WTC11 (cell line): ENCODE results near the gene EPHA2. TPM values are rescaled to one million over a fixed set of nuclear protein-coding genes. Genes with fewer than 3 reads are reported as not detected.

Experiments
- ATAC-seq: fragments of 200-7000 bp; cut with Tn5 transposase; 2 replicates; pipeline ENCODE4 v1.10.0; 2021; ENCODE audit warnings: mild to moderate bottlenecking, moderate library complexity
- CTCF ChIA-PET: fragments of 300-600 bp; sonication (Branson Sonifier 250); formaldehyde crosslinking; loops from one replicate; lab custom pipeline; 2021; ENCODE audit warnings: antibody characterized with exemption; lab: Charles Lee
- POLR2A ChIA-PET: fragments of 350-600 bp; sonication (Branson Sonifier 250); formaldehyde crosslinking; loops from one replicate; lab custom pipeline; 2021; ENCODE audit warnings: antibody characterized with exemption; lab: Charles Lee
- DNase-seq: peaks from one replicate; pipeline ENCODE4 v3.0.0; 2021; ENCODE audit warnings: low spot score
- H3K27ac Mint-ChIP-seq: 2 replicates; pipeline ENCODE4 v1.8.0; 2021; ENCODE audit warnings: mixed read lengths
- H3K27me3 Mint-ChIP-seq: 2 replicates; pipeline ENCODE4 v1.8.0; 2021; ENCODE audit warnings: low read depth, mild to moderate bottlenecking, moderate library complexity, mixed read lengths
- H3K36me3 Mint-ChIP-seq: 2 replicates; pipeline ENCODE4 v1.8.0; 2021; ENCODE audit warnings: mixed read lengths
- H3K4me1 Mint-ChIP-seq: 2 replicates; pipeline ENCODE4 v1.8.0; 2022; ENCODE audit warnings: mixed read lengths
- H3K4me3 Mint-ChIP-seq: 2 replicates; pipeline ENCODE4 v1.8.0; 2021; ENCODE audit warnings: mild to moderate bottlenecking, moderate library complexity, mixed read lengths
- H3K9me3 Mint-ChIP-seq: 2 replicates; pipeline ENCODE4 v1.8.0; 2021; ENCODE audit warnings: mixed read lengths
- CBFB ChIP-seq: sonication (generic); formaldehyde crosslinking; IDR thresholded peaks from 2 replicates; pipeline ENCODE4 v1.8.1; 2022; ENCODE audit warnings: mild to moderate bottlenecking, low read depth, missing genetic modification reagents
- CREB1 ChIP-seq: sonication (generic); formaldehyde crosslinking; IDR thresholded peaks from 2 replicates; pipeline ENCODE4 v1.8.0; 2023; ENCODE audit warnings: mild to moderate bottlenecking, missing genetic modification reagents
- ETV6 ChIP-seq: sonication (generic); formaldehyde crosslinking; IDR thresholded peaks from 2 replicates; pipeline ENCODE4 v1.8.1; 2022; ENCODE audit warnings: mild to moderate bottlenecking, missing genetic modification reagents
- FOXJ3 ChIP-seq: sonication (generic); formaldehyde crosslinking; IDR thresholded peaks from 2 replicates; pipeline ENCODE4 v1.9.0; 2021; ENCODE audit warnings: missing genetic modification reagents, mild to moderate bottlenecking, borderline replicate concordance
- FOXP1 ChIP-seq: sonication (generic); formaldehyde crosslinking; IDR thresholded peaks from 2 replicates; pipeline ENCODE4 v1.8.0; 2022; ENCODE audit warnings: missing genetic modification reagents, mild to moderate bottlenecking, moderate library complexity, borderline replicate concordance
- IRF2 ChIP-seq: sonication (generic); formaldehyde crosslinking; IDR thresholded peaks from 2 replicates; pipeline ENCODE4 v1.8.0; 2022; ENCODE audit warnings: low read depth, missing genetic modification reagents, borderline replicate concordance
- KAT7 ChIP-seq: sonication (generic); formaldehyde crosslinking; IDR thresholded peaks from 2 replicates; pipeline ENCODE4 v1.8.1; 2023; ENCODE audit warnings: missing genetic modification reagents, mild to moderate bottlenecking, borderline replicate concordance
- NFYB ChIP-seq: sonication (generic); formaldehyde crosslinking; conservative IDR thresholded peaks from 2 replicates; pipeline ENCODE4 v1.8.0; 2022; ENCODE audit warnings: low read depth, missing genetic modification reagents
- NR1H2 ChIP-seq: sonication (generic); formaldehyde crosslinking; IDR thresholded peaks from 2 replicates; pipeline ENCODE4 v1.9.0; 2021; ENCODE audit warnings: mild to moderate bottlenecking, moderate library complexity, missing genetic modification reagents
- ZBTB21 ChIP-seq: sonication (generic); formaldehyde crosslinking; IDR thresholded peaks from 2 replicates; pipeline ENCODE4 v1.8.1; 2023; ENCODE audit warnings: mild to moderate bottlenecking, missing genetic modification reagents, borderline replicate concordance
- ZNF121 ChIP-seq: sonication (generic); formaldehyde crosslinking; IDR thresholded peaks from 2 replicates; pipeline ENCODE4 v1.8.0; 2023; ENCODE audit warnings: missing genetic modification reagents
- ZNF263 ChIP-seq: sonication (generic); formaldehyde crosslinking; IDR thresholded peaks from 2 replicates; pipeline ENCODE4 v1.8.1; 2022; ENCODE audit warnings: low read depth, mild to moderate bottlenecking, moderate library complexity, missing genetic modification reagents
- ZNF416 ChIP-seq: fragments of 250-450 bp; sonication (Bioruptor Pico); IDR thresholded peaks from 2 replicates; pipeline ENCODE4 v1.9.0; 2021; ENCODE audit warnings: mild to moderate bottlenecking, inconsistent platforms
- total RNA-seq: library from RNA; stranded (reverse); gene quantifications from 3 replicates; pipeline ENCODE4 v1.2.3, GENCODE V29; 2021
- TF ChIP-seq, protein P1 (sequence below): sonication (generic); formaldehyde crosslinking; IDR thresholded peaks from 2 replicates; pipeline ENCODE4 v1.8.1; 2022; ENCODE audit warnings: mild to moderate bottlenecking, missing genetic modification reagents, moderate library complexity, borderline replicate concordance
- TF ChIP-seq, protein P2 (sequence below): fragments of 250-450 bp; sonication (Bioruptor Pico); IDR thresholded peaks from 2 replicates; pipeline ENCODE4 v1.8.0; 2021; ENCODE audit warnings: mild to moderate bottlenecking
- TF ChIP-seq, protein P3 (sequence below): sonication (generic); formaldehyde crosslinking; IDR thresholded peaks from 2 replicates; pipeline ENCODE4 v1.8.1; 2023; ENCODE audit warnings: mild to moderate bottlenecking, missing genetic modification reagents
- TF ChIP-seq, protein P4 (sequence below): sonication (generic); formaldehyde crosslinking; IDR thresholded peaks from 2 replicates; pipeline ENCODE4 v1.8.0; 2022; ENCODE audit warnings: mild to moderate bottlenecking, missing genetic modification reagents
- TF ChIP-seq, protein P5 (sequence below): sonication (generic); formaldehyde crosslinking; IDR thresholded peaks from 2 replicates; pipeline ENCODE4 v1.8.1; 2023; ENCODE audit warnings: mild to moderate bottlenecking, missing genetic modification reagents, moderate library complexity
- TF ChIP-seq, protein P6 (sequence below): sonication (generic); formaldehyde crosslinking; IDR thresholded peaks from 2 replicates; pipeline ENCODE4 v1.8.0; 2022; ENCODE audit warnings: mild to moderate bottlenecking, missing genetic modification reagents
- TF ChIP-seq, protein P7 (sequence below): fragments of 250-450 bp; sonication (Bioruptor Pico); IDR thresholded peaks from 2 replicates; pipeline ENCODE4 v1.9.0; 2021; ENCODE audit warnings: mild to moderate bottlenecking, borderline replicate concordance

Gene EPHA2
- total RNA-seq, 1 experiment from 2014 or later: 44.4 TPM

DNA sequence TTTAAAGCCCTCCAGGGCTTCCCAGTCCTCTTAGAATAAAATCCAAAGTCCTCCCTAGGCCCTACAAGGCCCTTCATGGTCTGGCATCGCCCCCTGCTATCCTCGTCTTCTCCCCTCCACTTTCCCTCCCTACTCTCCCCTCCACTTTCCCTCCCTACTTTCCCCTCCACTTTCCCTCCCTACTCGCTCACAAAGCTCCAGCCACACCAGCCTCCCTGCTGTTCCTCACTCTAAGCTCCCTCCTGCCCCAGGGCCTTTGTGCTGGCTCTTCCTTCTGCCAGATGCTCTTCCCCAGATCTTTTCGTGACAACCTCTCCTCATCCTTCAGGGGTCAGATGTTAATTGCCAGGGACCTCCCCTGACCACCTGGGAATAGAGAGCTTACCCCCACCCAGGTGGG, 43.8 kb upstream of the EPHA2 start:
- H3K27me3 Mint-ChIP-seq: no peaks in the 10 kb centered on the region
- H3K4me1 Mint-ChIP-seq: no peaks in the 10 kb centered on the region
- no peak for TF ChIP-seq IRF2
- TF ChIP-seq CBFB (CRISPR knock-in tag): no peak
- TF ChIP-seq, protein P1, sequence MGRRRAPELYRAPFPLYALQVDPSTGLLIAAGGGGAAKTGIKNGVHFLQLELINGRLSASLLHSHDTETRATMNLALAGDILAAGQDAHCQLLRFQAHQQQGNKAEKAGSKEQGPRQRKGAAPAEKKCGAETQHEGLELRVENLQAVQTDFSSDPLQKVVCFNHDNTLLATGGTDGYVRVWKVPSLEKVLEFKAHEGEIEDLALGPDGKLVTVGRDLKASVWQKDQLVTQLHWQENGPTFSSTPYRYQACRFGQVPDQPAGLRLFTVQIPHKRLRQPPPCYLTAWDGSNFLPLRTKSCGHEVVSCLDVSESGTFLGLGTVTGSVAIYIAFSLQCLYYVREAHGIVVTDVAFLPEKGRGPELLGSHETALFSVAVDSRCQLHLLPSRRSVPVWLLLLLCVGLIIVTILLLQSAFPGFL (CRISPR knock-in tag): no peak
- no peak for TF ChIP-seq NR1H2 (CRISPR knock-in tag)
- no peak for TF ChIP-seq ZNF121 (CRISPR knock-in tag)
- no peak for TF ChIP-seq NFYB (CRISPR knock-in tag)
- TF ChIP-seq ZBTB21 (CRISPR knock-in tag): no peak
- TF ChIP-seq, protein P2, sequence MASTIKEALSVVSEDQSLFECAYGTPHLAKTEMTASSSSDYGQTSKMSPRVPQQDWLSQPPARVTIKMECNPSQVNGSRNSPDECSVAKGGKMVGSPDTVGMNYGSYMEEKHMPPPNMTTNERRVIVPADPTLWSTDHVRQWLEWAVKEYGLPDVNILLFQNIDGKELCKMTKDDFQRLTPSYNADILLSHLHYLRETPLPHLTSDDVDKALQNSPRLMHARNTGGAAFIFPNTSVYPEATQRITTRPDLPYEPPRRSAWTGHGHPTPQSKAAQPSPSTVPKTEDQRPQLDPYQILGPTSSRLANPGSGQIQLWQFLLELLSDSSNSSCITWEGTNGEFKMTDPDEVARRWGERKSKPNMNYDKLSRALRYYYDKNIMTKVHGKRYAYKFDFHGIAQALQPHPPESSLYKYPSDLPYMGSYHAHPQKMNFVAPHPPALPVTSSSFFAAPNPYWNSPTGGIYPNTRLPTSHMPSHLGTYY (CRISPR knock-in tag): no peak
- TF ChIP-seq ZNF416: no peak
- DNase-seq (no peak), ATAC-seq (no peak)
- ChIA-PET POLR2A (interaction anchor here (0.6 kb wide), 1 partner anchor 9 kb away, joined by 3 read pairs; no protein-coding TSS in a partner anchor), CTCF (interaction anchor here (1.1 to 1.5 kb wide), 3 partner anchors 45 to 121 kb away, joined by 3 to 6 read pairs (median 5); no protein-coding TSS in a partner anchor)
- H3K36me3 Mint-ChIP-seq: peaks cover 27% of the 10 kb centered on the region
- no peak overlapping the region for H3K4me3 Mint-ChIP-seq
- H3K9me3 Mint-ChIP-seq: no peaks in the 10 kb centered on the region
- H3K27ac Mint-ChIP-seq: no peak overlapping the region

DNA sequence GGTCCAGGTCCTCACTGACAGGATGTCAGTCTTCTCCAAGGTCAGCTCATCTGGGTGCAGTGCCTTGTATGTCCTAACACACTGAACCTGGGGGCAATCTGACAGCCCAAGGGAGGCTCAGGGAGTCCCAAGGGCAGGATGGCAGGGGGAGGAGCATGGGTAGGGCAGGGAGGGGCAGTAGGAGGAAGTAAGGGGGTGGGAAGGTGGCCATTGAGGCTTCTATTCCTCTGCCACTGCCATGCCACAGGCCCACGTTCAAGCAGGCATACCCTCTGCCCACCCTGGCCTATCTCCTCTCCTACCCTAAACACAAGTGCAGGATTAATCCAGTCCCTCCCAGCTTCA, 43.3 kb upstream of the EPHA2 start:
- Mint-ChIP-seq H3K9me3 (no peaks in the 10 kb centered on the region), H3K4me1 (no peaks in the 10 kb centered on the region), H3K27me3 (no peaks in the 10 kb centered on the region), H3K4me3 (no peak overlapping the region), H3K36me3 (peaks cover 22% of the 10 kb centered on the region), H3K27ac (no peak overlapping the region)
- POLR2A ChIA-PET: no interaction called here
- ATAC-seq (no peak), DNase-seq (no peak)
- CTCF ChIA-PET: interaction anchor here (1.1 to 1.5 kb wide), 2 partner anchors 46 to 120 kb away, joined by 3 to 6 read pairs; no protein-coding TSS in a partner anchor
- TF ChIP-seq, protein P3, sequence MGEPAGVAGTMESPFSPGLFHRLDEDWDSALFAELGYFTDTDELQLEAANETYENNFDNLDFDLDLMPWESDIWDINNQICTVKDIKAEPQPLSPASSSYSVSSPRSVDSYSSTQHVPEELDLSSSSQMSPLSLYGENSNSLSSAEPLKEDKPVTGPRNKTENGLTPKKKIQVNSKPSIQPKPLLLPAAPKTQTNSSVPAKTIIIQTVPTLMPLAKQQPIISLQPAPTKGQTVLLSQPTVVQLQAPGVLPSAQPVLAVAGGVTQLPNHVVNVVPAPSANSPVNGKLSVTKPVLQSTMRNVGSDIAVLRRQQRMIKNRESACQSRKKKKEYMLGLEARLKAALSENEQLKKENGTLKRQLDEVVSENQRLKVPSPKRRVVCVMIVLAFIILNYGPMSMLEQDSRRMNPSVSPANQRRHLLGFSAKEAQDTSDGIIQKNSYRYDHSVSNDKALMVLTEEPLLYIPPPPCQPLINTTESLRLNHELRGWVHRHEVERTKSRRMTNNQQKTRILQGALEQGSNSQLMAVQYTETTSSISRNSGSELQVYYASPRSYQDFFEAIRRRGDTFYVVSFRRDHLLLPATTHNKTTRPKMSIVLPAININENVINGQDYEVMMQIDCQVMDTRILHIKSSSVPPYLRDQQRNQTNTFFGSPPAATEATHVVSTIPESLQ (CRISPR knock-in tag): no peak
- TF ChIP-seq CREB1 (CRISPR knock-in tag): no peak
- TF ChIP-seq KAT7 (CRISPR knock-in tag): no peak
- TF ChIP-seq, protein P4, sequence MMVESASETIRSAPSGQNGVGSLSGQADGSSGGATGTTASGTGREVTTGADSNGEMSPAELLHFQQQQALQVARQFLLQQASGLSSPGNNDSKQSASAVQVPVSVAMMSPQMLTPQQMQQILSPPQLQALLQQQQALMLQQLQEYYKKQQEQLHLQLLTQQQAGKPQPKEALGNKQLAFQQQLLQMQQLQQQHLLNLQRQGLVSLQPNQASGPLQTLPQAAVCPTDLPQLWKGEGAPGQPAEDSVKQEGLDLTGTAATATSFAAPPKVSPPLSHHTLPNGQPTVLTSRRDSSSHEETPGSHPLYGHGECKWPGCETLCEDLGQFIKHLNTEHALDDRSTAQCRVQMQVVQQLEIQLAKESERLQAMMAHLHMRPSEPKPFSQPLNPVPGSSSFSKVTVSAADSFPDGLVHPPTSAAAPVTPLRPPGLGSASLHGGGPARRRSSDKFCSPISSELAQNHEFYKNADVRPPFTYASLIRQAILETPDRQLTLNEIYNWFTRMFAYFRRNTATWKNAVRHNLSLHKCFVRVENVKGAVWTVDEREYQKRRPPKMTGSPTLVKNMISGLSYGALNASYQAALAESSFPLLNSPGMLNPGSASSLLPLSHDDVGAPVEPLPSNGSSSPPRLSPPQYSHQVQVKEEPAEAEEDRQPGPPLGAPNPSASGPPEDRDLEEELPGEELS (CRISPR knock-in tag): no peak
- no peak for TF ChIP-seq ZNF263 (CRISPR knock-in tag)
- TF ChIP-seq FOXP1: no peak
- TF ChIP-seq, protein P5, sequence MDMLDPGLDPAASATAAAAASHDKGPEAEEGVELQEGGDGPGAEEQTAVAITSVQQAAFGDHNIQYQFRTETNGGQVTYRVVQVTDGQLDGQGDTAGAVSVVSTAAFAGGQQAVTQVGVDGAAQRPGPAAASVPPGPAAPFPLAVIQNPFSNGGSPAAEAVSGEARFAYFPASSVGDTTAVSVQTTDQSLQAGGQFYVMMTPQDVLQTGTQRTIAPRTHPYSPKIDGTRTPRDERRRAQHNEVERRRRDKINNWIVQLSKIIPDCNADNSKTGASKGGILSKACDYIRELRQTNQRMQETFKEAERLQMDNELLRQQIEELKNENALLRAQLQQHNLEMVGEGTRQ (CRISPR knock-in tag): no peak
- TF ChIP-seq, protein P6, sequence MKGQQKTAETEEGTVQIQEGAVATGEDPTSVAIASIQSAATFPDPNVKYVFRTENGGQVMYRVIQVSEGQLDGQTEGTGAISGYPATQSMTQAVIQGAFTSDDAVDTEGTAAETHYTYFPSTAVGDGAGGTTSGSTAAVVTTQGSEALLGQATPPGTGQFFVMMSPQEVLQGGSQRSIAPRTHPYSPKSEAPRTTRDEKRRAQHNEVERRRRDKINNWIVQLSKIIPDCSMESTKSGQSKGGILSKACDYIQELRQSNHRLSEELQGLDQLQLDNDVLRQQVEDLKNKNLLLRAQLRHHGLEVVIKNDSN (CRISPR knock-in tag): no peak
- TF ChIP-seq, protein P7, sequence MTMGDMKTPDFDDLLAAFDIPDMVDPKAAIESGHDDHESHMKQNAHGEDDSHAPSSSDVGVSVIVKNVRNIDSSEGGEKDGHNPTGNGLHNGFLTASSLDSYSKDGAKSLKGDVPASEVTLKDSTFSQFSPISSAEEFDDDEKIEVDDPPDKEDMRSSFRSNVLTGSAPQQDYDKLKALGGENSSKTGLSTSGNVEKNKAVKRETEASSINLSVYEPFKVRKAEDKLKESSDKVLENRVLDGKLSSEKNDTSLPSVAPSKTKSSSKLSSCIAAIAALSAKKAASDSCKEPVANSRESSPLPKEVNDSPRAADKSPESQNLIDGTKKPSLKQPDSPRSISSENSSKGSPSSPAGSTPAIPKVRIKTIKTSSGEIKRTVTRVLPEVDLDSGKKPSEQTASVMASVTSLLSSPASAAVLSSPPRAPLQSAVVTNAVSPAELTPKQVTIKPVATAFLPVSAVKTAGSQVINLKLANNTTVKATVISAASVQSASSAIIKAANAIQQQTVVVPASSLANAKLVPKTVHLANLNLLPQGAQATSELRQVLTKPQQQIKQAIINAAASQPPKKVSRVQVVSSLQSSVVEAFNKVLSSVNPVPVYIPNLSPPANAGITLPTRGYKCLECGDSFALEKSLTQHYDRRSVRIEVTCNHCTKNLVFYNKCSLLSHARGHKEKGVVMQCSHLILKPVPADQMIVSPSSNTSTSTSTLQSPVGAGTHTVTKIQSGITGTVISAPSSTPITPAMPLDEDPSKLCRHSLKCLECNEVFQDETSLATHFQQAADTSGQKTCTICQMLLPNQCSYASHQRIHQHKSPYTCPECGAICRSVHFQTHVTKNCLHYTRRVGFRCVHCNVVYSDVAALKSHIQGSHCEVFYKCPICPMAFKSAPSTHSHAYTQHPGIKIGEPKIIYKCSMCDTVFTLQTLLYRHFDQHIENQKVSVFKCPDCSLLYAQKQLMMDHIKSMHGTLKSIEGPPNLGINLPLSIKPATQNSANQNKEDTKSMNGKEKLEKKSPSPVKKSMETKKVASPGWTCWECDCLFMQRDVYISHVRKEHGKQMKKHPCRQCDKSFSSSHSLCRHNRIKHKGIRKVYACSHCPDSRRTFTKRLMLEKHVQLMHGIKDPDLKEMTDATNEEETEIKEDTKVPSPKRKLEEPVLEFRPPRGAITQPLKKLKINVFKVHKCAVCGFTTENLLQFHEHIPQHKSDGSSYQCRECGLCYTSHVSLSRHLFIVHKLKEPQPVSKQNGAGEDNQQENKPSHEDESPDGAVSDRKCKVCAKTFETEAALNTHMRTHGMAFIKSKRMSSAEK (CRISPR knock-in tag): no peak
- no peak for TF ChIP-seq FOXJ3 (CRISPR knock-in tag)
- TF ChIP-seq ETV6 (CRISPR knock-in tag): no peak
